ENCODE results near the gene TMPRSS9.

TMPRSS9 gene

DNA sequence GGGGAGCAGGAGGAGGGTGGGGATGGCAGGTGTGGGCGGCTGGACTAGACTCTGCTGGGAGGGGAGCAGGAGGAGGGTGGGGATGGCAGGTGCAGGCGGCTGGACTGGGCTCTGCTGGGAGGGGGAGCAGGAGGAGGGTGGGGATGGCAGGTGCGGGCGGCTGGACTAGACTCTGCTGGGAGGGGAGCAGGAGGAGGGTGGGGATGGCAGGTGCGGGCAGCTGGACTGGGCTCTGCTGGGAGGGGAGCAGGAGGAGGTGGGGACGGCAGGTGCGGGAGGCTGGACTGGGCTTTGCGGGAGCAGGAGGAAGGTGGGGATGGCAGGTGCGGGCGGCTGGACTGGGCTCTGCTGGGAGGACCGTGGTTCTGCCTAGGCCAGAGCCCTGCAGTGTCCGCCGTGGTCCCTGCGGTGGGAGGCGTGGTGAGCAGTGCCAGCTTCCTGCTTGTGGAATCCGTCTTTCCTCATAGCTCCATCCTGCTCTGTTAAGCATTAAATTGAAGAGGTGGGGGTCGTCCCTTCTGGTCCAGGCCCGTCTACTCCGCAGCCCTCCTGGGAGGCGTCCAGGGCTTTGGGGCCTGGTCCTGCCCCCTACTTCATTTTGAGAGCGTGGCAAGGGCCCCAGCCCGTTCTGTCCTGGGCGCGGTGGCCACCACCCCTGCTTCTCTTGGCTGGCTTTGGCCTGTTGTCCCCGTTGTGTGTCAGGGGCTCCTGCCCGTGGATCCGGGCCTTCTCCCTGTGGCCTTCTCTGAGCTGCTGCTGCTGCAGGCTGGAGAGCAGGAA lies 26.8 kb upstream of the TMPRSS9 start:
- no peak for DNase-seq
- Mint-ChIP-seq H3K27me3 (no peaks in the 10 kb centered on the region), H3K27ac (peak overlapping the region; percentile 80), H3K9me3 (peaks cover 14% of the 10 kb centered on the region), H3K4me3 (no peak overlapping the region), H3K36me3 (peaks cover 33% of the 10 kb centered on the region), H3K4me1 (peaks cover 48% of the 10 kb centered on the region)
- CTCF ChIA-PET: no interaction called here

DNA sequence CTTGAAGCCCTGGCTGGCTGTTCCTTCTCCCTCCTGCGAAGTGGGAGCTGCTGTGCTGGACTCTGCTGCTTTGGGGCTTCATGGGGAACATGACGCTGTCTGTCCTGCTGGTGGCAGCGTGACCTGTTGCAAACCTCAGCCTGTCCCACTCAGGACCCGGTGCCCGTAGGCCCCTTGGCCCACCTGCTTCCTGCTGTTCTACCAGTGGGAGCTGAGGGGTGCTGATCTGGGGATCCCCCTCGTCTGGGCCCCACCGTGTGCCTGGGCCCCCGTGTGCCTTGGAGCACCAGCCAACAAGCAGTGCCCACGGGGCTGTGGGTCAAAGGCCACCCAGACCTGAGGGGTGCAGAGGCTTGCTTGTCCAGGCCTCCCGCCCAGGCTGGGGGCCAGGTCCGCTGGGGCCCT lies 26.3 kb upstream of the TMPRSS9 start:
- H3K9me3 Mint-ChIP-seq: peaks cover 14% of the 10 kb centered on the region
- peaks cover 46% of the 10 kb centered on the region for H3K4me1 Mint-ChIP-seq
- peaks cover 31% of the 10 kb centered on the region for H3K36me3 Mint-ChIP-seq
- no peaks in the 10 kb centered on the region for H3K27me3 Mint-ChIP-seq
- CTCF ChIA-PET: no interaction called here
- H3K4me3 Mint-ChIP-seq: no peak overlapping the region
- peak overlapping the region; percentile 80 for H3K27ac Mint-ChIP-seq
- DNase-seq: no peak

DNA sequence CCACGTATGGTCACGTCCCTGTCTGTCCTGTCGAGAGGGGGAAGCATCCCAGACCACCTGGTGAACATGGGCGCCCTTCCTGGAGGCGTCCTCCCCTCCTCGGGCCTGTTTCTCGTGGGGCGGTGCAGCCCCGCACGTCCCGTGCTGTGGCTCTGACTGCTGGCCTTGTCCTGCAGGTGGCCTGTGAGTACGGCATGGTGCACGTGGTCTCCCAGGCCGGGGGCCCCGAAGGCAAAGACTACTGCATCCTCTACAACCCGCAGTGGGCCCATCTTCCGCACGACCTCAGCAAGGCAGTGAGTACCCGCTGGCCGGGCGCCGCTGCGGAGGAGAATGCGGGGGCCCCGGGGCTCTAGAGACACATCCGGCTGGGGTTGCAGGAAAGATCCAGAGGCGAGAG lies 25.6 kb upstream of the TMPRSS9 start:
- H3K9me3 Mint-ChIP-seq: peaks cover 14% of the 10 kb centered on the region
- no peak overlapping the region for H3K27ac Mint-ChIP-seq
- peaks cover 42% of the 10 kb centered on the region for H3K4me1 Mint-ChIP-seq
- peaks cover 28% of the 10 kb centered on the region for H3K36me3 Mint-ChIP-seq
- H3K4me3 Mint-ChIP-seq: no peak overlapping the region
- CTCF ChIA-PET: no interaction called here
- H3K27me3 Mint-ChIP-seq: no peaks in the 10 kb centered on the region
- no peak for DNase-seq

DNA sequence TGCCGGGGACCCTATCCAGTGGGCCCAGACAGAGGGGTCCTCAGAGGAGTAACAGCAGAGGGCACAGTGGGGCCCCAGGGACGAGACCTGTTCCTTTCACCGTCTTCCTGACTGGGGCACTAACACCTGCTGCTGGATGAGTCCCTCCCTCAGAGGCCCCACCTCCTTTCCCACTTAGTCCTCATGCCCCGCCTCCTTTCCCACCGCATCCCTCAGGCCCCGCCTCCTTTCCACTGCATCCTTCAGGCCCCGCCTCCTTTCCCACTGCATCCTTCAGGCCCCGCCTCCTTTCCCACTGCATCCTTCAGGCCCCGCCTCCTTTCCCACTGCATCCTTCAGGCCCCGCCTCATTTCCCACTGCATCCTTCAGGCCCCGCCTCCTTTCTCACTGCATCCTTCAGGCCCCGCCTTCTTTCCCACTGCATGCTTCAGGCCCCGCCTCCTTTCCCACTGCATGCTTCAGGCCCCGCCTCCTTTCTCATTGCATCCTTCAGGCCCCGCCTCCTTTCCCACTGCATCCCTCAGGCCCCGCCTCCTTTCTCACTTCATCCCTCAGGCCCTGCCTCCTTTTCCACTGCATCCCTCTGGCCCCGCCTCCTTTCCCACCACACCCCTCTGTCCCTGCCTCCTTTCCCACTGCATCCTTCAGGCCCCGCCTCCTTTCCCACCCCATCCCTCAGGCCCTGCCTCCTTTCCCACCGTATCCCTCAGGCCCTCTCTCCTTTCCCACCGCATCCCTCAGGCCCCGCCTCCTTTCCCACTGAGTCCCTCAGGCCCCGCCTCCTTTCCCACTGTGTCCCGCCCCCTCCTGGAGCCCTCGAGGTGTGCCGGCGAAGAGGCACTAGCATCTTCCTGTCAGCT lies 24.8 kb upstream of the TMPRSS9 start:
- Mint-ChIP-seq H3K36me3 (peaks cover 25% of the 10 kb centered on the region), H3K27me3 (no peaks in the 10 kb centered on the region), H3K4me1 (peaks cover 36% of the 10 kb centered on the region), H3K27ac (no peak overlapping the region), H3K9me3 (peaks cover 14% of the 10 kb centered on the region), H3K4me3 (no peak overlapping the region)
- peak; percentile 38 for DNase-seq
- CTCF ChIA-PET: no interaction called here

DNA sequence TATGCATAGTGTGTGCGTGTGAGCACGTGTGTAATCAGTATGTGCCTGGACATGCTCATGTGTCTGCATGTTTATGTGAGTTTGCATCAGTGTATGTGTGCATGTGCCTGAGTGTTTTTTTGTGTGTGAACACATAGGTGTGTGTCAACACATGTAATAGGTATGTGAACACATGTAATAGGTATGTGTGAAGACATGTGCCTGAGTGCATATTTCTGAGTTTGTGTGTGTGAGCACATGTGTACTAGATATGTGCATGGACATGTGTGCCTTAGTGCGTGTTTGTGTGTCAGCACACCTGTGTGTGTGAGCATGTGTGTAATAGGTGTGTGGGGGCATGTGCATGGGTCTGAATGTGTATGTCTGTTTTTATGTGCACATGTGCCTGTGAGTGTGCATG lies 24.2 kb upstream of the TMPRSS9 start:
- H3K9me3 Mint-ChIP-seq: peaks cover 14% of the 10 kb centered on the region

DNA sequence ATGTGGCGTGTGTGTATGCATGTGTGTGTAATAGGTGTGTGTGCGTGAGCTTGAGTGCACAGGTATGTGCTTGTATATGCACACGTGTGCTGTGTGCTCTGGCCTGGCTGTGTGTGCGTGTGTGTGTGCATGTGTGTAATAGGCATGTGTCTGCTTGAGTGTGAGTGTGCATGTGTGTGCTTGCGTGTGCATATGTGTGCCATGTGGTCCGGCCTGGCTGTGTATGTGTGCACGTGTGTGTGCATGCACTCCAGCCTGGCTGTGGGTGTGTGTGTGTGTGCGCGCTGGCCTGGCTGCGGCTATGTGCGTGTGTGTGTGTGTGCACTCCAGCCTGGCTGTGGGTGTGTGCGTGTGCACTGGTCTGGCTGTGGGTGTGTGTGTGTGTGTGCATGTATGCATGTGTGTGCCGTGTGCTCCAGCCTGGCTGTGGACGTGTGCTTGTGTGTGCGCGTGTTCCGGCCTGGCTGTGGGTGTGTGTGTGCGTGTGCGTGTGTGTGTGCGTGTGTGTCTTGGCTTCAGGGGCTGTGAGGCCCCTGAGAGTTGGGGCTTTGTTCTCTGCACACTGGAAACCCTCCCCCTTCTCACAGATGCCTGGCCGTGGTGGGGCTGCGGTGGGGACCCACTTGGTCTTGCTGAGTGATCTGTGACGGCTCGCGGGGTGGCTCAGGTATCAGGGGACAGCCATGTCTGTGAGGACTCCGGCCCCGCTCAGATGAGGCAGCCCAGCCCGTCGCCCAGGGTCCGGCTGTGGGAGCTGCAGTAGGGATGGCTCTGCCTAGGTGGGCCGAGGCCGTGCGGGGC lies 23.3 kb upstream of the TMPRSS9 start:
- DNase-seq: no peak
- Mint-ChIP-seq H3K36me3 (peaks cover 26% of the 10 kb centered on the region), H3K9me3 (peaks cover 14% of the 10 kb centered on the region), H3K27me3 (no peaks in the 10 kb centered on the region), H3K4me1 (peaks cover 21% of the 10 kb centered on the region), H3K4me3 (no peak overlapping the region), H3K27ac (no peak overlapping the region)
- CTCF ChIA-PET: no interaction called here

More for the DNA sequence above, 24.2 kb upstream of the TMPRSS9 start:
- H3K27ac Mint-ChIP-seq: peak overlapping the region; percentile 1
- DNase-seq: no peak
- no peak overlapping the region for H3K4me3 Mint-ChIP-seq
- H3K4me1 Mint-ChIP-seq: peaks cover 29% of the 10 kb centered on the region
- H3K36me3 Mint-ChIP-seq: peaks cover 24% of the 10 kb centered on the region
- CTCF ChIA-PET: no interaction called here
- no peaks in the 10 kb centered on the region for H3K27me3 Mint-ChIP-seq

DNA sequence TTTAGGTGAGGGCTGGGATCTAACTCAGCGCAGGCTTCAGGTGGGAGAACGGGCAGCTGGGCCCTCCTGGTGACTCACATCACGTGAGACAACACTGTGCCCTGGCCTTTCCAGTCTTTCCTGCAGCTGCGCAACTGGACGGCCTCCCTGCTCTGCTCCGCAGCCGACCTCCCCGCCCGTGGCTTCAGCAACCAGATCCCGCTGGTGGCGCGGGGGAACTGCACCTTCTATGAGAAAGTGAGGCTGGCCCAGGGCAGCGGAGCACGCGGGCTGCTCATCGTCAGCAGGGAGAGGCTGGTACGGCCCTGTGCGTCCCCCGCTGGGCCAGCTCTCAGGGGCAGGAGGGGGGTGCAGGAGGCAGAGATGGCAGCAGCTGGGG lies 22.7 kb upstream of the TMPRSS9 start:
- Mint-ChIP-seq H3K4me3 (no peak overlapping the region), H3K4me1 (peaks cover 15% of the 10 kb centered on the region), H3K36me3 (peaks cover 27% of the 10 kb centered on the region), H3K27ac (no peak overlapping the region), H3K9me3 (peaks cover 14% of the 10 kb centered on the region), H3K27me3 (no peaks in the 10 kb centered on the region)
- CTCF ChIA-PET: interaction anchor here (1.2 kb wide), 1 partner anchor 55 kb away, joined by 3 read pairs; no protein-coding TSS in a partner anchor
- DNase-seq: no peak

DNA sequence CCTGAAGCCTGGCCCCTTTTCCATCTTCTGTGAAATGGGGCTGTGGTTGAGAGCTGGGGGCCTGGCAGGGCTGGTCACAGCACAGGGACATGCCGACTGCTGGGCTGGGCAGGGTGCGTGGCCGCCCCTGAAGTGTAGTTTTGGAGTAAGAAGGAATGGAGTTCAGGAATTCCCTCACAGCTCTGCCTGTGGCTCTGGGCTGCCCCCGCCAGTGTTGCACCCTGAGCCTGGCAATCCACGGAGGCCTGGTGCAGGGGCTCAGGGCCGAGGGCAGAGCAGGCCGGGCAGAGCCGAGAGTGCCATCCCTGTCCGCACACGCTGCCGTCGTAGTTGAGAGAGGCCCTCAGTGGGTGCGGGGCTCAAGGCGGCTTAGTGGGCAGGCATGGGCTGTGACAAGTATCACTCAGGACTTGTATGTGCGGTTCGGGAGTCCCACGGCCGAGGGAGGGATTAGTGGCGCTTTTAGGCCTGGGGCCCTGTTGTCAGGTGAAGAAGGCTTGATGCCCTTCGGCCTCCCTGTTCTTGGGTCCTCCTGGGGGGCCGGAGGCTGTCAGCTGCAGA lies 21.9 kb upstream of the TMPRSS9 start:
- Mint-ChIP-seq H3K36me3 (peaks cover 27% of the 10 kb centered on the region), H3K4me3 (no peak overlapping the region), H3K27ac (no peak overlapping the region), H3K27me3 (no peaks in the 10 kb centered on the region), H3K4me1 (peaks cover 11% of the 10 kb centered on the region), H3K9me3 (peaks cover 14% of the 10 kb centered on the region)
- CTCF ChIA-PET: interaction anchor here (1.2 kb wide), 1 partner anchor 54 kb away, joined by 3 read pairs; no protein-coding TSS in a partner anchor
- DNase-seq: no peak

DNA sequence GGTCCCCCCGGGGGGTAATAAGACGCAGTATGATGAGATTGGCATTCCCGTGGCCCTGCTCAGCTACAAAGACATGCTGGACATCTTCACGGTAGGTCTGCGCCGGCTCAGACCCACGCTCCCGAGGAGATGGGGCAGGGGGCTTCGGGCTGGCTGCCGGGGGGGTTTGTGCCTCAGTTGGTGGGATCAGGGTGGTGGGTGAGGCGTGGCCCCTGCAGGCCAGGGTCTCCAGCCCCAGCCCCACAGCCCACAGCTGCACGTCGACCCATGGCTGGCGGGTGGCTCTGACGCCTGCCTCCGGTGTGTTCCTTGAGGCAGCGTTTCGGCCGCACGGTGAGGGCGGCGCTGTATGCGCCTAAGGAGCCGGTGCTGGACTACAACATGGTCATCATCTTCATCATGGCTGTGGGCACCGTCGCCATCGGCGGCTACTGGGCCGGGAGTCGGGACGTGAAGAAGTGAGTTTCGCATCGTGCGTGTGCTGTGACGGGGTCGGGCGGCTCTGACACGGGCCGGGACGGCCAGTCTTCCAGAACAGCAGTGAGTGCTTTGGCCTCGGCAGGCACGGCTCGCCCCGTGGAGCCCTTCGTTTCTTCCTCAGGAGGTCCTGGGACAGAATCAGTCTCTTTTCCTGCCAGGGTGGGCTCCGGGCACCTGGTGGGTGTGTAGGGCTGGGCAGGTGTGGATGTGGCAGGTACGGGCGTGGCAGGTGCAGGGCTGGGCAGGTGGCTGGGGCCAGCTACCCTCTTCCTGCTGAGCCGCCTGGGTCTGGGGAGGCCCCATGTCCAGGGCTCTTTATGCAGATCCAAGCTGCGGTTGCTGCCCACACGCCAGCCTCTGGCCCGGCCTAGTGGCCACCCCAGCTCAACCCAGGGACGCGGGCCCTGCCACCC lies 21.1 kb upstream of the TMPRSS9 start:
- CTCF ChIA-PET: no interaction called here
- no peak overlapping the region for H3K27ac Mint-ChIP-seq
- peaks cover 27% of the 10 kb centered on the region for H3K36me3 Mint-ChIP-seq
- H3K4me1 Mint-ChIP-seq: peaks cover 4% of the 10 kb centered on the region
- H3K4me3 Mint-ChIP-seq: no peak overlapping the region
- H3K27me3 Mint-ChIP-seq: no peaks in the 10 kb centered on the region
- DNase-seq: no peak
- H3K9me3 Mint-ChIP-seq: peaks cover 14% of the 10 kb centered on the region

DNA sequence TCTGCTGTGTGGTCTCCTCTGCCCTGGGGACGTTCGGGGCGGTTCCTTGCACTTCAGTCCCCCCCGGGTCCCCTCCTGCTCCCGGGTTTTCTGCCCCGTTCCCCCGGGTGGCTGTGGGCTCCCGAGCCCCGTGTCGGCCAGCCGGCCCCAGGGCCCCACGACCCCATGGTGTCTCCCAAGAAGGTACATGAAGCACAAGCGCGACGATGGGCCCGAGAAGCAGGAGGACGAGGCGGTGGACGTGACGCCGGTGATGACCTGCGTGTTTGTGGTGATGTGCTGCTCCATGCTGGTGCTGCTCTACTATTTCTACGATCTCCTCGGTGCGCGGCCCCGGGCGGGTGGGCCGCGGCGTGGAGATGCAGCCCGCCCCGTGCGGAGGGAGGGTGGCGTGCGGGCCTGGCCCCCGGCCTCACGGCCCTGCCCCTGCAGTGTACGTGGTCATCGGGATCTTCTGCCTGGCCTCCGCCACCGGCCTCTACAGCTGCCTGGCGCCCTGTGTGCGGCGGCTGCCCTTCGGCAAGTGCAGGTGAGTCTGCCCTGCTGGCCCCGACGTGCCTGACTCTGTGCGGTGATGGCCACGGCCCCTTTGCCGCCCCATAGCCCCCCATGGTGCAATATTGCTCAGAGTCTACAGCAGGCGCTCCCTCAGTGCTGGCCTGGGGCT lies 20.3 kb upstream of the TMPRSS9 start:
- peaks cover 14% of the 10 kb centered on the region for H3K9me3 Mint-ChIP-seq
- no peak for DNase-seq
- H3K27ac Mint-ChIP-seq: no peak overlapping the region
- H3K4me3 Mint-ChIP-seq: no peak overlapping the region
- H3K36me3 Mint-ChIP-seq: peaks cover 25% of the 10 kb centered on the region
- peaks cover 4% of the 10 kb centered on the region for H3K4me1 Mint-ChIP-seq
- CTCF ChIA-PET: no interaction called here
- H3K27me3 Mint-ChIP-seq: no peaks in the 10 kb centered on the region

DNA sequence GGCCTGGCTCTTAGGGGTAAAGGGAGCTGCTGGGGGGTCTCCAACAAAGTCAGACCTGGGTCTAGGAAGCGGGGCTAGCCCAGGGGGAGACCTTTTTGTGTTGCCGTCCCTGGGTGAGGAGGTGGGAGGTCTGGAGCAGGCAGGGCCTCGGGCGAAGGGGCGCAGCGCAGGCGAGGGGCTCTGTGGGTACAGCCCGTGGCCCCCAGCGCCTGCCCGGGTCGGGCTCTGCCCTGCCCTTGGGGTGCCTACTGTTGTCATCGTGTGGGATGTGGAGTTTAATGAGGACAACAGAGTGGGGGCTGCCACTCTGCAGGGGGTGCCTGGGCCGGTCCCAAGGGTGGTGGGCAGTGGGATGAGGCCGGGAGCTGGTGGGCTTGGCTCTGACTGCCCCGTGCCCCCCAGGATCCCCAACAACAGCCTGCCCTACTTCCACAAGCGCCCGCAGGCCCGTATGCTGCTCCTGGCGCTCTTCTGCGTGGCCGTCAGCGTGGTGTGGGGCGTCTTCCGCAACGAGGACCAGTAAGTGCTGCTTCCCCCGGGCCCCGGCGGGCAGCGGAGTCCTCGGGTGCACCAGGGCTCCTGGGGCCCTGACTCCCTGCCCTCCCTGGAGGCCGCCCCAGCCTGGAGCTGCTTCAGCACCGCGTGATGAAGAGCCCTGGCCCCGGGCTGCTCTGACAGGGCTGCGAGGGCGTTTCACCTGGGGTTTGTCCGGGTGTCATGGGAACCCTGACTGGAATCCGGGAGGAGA lies 19.4 kb upstream of the TMPRSS9 start:
- Mint-ChIP-seq H3K9me3 (peaks cover 9% of the 10 kb centered on the region), H3K36me3 (peaks cover 18% of the 10 kb centered on the region), H3K4me3 (no peak overlapping the region), H3K4me1 (peaks cover 3% of the 10 kb centered on the region), H3K27ac (no peak overlapping the region), H3K27me3 (no peaks in the 10 kb centered on the region)
- CTCF ChIA-PET: no interaction called here
- no peak for DNase-seq

DNA sequence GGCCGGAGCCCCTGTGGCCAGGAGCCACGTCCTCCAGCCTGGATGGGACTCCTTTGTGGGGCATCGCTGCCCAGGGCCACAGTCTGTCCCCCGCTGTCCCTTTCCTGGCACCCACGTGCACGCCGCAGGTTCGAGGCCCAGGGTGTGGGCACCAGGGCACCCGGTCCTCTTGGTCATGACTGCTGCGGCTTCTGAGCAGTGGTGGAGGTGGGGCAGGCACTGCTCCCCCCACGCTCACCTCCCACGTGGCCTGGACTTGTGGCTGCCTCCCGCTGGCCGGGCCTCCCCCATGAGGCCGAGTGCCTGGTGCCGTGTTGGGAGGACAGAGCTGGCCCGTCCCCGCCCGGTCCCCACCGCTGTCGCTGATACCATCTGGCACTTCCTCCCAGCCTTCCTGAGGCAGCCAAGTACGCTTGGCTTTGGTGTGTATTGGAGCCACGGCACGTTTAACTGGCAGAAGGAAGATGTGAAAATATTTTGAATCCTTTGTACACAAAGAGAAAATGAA lies 18.8 kb upstream of the TMPRSS9 start:
- CTCF ChIA-PET: no interaction called here
- Mint-ChIP-seq H3K27ac (no peak overlapping the region), H3K27me3 (no peaks in the 10 kb centered on the region), H3K9me3 (peaks cover 3% of the 10 kb centered on the region), H3K36me3 (peaks cover 14% of the 10 kb centered on the region), H3K4me3 (no peak overlapping the region), H3K4me1 (no peaks in the 10 kb centered on the region)
- no peak for DNase-seq
